GM12875 (cell line): Measurements from ENCODE around the gene PPP4R3A.

Source experiments
- H3K4me3 ChIP-seq: one replicate; pipeline ENCODE4 v1.5.1; 2011; ENCODE audit warnings: low read depth, low read length, control low read depth
- CTCF ChIP-seq: IDR thresholded peaks from 2 replicates; pipeline ENCODE4 v1.5.1; 2011; ENCODE audit warnings: low read depth, mild to moderate bottlenecking, control low read depth, inconsistent platforms, low read length, moderate library complexity, borderline replicate concordance; ENCODE audit not compliant: insufficient read depth

The PPP4R3A gene

GRCh38 chr14:91516663-91517388 lies 6.7 kb upstream of the PPP4R3A start:
- no peak for TF ChIP-seq CTCF
- no peak overlapping the region for H3K4me3 ChIP-seq

GRCh38 chr14:91515979-91516378 lies 5.9 kb upstream of the PPP4R3A start:
- no peak for TF ChIP-seq CTCF
- no peak overlapping the region for H3K4me3 ChIP-seq

- H3K4me3 ChIP-seq = peak overlapping the region; percentile 92
- TF ChIP-seq CTCF = no peak
Observed at GRCh38 chr14:91511043-91511383, 903 bp upstream of the PPP4R3A start.

- no peak for TF ChIP-seq CTCF
- peak overlapping the region; percentile 92 for H3K4me3 ChIP-seq
Observed at GRCh38 chr14:91509878-91510170, 286 bp downstream of the PPP4R3A start.

- no peak for TF ChIP-seq CTCF
- H3K4me3 ChIP-seq = peak overlapping the region; percentile 92
Observed at GRCh38 chr14:91509083-91509877, 830 bp downstream of the PPP4R3A start.

GRCh38 chr14:91508105-91508504 lies 2.0 kb downstream of the PPP4R3A start:
- peak overlapping the region; percentile 92 for H3K4me3 ChIP-seq
- TF ChIP-seq CTCF = no peak

- H3K4me3 ChIP-seq = no peak overlapping the region
- no peak for TF ChIP-seq CTCF
Observed at GRCh38 chr14:91506226-91506625, 3.9 kb downstream of the PPP4R3A start.
